ENCODE results near the gene DUSP19.

DUSP19 gene

GRCh38 chr2:183069174-183069573 is 9.4 kb upstream of the DUSP19 start:
- no peak for DNase-seq

DNA sequence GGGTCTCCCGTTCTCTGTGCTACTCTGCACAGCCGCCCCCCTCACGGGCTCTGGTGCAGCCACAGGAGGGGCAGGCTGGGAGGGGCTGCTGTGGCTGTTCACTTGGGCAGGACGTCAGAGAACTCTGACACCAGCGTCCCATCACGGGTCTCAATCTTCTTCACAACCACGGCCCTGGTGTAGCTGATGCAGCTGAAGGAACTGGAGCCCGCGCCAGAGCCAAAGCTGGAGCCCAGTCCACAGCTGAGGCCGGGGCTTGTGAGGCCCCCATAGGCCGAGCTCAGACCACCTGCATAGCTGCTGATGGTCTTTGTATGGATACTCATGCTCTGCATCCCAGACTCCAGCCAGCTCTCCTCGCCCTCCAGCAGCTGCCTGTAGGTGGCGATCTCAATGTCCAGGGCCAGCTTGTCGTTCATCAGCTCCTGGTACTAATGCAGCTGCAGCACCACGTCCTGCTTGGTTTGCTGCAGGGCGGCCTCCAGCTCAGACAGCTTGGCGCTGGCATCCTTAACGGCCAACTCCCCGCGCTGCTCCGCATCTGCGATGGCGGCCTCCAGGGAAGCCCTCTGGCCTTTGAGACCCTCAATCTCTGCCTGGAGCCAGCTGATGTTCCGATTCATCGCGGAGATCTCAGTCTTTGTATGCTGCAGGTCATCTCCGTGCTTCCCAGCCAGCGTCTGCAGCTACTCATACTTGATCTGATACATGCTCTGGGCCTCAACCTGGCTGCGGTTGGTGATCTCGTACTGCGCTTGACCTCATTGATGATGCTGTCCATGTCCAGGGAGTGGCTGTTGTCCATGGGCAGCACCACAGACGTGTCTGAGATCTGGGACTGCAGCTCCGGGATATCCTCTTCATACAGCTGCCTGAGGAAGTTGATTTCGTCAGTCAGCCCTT is 7.4 kb upstream of the DUSP19 start:
- no peak for DNase-seq

DNA sequence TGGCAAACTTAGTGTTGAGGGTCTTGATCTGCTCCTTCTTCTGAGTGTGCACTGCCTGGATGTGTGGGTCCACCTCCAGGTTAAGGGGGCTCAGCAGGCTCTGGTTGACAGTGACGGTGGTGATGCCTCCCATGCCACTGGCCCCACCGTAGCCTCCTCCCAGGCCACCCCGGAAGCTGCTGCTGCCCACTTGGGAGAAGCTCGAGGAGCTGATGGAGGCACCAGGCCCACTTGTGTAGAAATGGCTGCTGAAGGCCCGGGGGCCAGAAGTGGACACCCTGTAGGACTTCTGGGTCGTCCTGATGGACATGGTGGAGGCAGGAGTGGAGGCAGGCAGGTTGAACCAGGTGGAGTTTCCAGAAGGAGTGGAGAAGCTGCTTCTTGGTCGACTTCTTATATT is 6.4 kb upstream of the DUSP19 start:
- no peak for DNase-seq

DNA sequence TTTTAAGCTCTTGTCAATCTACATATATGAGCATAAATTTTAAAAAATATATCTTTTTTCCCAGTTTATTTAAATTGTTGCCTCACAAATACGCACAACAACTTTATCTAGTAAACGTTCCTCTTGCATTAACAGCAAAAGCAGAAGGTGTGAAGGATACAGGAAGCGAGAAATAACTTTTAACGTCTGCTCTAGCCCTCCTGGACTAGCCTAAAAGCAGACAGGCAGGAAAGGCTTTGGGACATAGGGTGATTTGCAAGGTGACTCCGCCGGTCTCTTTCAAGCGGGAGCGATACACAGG is 434 bp upstream of the DUSP19 start:
- no peak for DNase-seq

DNA sequence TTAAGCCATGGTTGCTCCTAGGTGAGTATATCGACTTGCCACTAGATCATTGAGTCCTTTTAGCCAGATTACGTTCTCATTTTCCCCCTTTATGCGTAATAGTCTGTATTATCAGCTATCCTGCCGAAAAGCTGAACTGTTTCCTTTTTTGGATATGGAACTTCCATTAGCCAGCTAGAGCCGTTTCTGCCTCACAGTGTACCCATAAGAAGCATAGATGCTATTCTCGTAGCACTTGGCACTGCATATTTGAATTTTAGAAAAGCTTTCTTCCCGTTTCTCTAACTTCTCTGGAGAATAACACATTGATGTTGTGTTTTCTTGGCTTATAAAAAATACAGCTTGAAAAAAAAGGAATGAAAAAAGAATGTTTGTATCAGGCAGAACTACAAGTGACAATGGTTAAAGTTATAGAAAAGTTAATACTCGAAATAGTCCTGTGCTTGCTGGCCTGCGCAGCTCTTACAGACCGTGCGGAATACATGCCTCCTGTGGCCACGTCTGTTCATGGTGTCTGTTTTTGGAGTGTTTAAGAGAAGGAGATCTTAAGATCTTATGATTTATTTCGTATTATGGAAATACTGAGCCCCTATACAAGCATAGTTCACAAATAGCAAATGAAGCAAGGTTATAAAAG is 710 bp downstream of the DUSP19 start:
- no peak for DNase-seq

DNA sequence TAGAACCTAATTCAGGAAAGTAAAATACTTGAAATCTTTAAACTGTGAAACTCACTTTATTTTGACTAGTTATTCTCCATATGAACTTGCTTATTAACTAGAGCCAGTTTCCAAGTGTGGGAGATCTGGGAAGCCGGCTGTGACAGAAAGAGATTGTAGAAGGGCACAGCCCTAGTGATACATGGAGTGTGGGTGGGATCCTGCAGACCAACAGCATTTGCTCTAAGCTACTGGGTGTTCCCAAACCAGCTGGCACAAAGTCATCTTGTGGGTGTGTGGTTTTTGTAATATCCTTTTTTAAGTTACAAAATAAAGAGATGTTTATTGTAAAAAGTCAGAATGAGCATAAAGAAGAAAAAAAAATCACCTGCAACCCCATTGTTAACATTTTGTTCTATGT is 3.4 kb downstream of the DUSP19 start:
- DNase-seq, result no peak

DNA sequence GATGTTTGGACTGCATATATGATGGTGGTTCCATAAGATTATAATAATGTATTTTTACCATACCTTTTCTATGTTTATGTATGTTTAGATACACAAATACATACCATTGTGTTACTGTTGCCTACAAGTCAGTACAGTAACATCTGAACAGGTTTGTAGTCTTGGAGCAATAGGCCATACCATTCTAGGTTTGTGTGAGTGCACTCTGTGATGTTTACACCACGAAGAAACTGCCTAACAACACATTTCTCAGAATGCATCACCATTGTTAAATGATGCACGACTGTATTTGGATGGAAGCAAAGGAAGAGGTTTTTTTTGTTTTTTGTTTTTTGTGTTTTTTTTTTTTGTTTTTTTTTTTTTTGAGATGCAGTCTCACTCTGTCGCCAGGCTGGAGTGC is 9.5 kb downstream of the DUSP19 start:
- no peak for DNase-seq

DNA sequence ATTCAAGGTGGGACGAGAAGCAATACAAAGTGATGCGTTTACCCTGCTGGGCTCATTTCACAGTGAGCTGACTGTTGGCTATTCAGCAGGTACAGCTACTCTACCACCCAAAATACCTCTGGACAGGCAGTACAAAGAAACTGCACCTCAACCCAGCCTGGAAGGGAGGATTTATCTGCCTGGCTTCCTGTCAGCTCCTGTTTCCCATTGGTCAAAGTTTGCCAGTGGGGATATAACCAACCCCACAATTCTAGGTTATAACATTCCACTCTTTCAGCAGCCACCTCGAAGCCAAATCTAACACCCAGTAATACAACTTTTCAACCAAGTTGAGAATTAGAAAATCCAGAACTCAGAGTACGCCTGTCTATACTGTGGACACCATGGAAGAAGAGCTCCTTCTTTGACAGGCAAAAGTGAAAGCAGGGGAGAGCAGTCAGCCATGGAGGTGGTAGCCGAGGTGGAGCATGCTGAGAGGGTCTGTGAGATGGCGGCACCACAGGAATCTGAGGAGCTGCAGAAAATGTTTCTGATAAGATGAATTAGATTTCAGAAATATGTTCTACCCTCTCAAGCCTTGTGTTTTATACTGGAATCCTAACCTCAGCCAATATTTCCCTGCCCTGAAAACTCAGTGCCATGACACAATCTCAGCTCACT is 10.8 kb downstream of the DUSP19 start:
- no peak for DNase-seq

DNA sequence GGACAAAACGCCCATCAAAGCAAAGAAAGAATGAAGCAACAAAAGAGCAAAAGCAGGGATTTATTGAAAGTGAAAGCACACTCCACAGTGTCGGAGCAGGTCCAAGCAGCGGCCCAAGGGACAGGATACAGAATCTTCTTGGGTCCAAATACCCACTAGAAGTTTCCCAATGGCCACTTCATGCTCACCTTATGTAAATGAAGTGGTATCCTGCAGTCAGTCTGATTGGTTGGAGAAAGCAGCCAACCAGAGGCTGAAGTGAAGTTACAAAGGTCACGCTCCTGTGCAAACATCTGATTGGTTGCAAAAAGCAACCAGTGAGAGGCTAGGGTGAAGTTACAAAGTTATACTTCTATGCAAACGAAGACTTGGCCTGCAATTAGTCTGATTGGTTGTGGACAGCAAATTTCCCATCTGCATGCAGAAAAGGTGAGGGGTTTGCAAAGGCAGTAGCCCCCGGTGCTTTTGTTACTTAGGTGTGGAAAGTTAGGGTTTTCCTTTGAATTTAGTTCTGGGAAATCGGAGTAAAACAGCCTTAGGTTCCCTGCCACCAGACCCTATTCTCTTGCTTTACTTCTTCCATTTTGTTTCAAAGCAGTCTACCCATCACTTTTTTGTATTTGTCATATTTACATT is 12.9 kb downstream of the DUSP19 start:
- DNase-seq, result no peak

DNA sequence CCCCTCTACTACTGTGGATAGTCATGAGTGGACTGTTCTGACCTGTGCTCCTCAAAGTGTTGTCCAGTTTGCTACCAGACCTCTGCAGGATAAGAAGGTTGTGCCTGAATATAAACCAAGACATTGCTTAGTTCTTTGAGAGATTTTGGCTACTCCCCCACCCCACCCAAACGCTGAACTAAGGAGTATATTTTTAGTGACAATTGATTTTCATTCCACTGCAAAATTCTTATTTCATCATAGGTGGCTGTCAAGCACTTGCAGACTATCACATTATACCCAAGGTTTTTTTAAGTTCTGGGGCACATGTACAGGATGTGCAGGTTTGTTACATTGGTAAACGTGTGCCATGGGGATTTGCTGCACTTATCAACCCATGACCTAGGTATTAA is 13.4 kb downstream of the DUSP19 start:
- DNase-seq, result no peak

DNA sequence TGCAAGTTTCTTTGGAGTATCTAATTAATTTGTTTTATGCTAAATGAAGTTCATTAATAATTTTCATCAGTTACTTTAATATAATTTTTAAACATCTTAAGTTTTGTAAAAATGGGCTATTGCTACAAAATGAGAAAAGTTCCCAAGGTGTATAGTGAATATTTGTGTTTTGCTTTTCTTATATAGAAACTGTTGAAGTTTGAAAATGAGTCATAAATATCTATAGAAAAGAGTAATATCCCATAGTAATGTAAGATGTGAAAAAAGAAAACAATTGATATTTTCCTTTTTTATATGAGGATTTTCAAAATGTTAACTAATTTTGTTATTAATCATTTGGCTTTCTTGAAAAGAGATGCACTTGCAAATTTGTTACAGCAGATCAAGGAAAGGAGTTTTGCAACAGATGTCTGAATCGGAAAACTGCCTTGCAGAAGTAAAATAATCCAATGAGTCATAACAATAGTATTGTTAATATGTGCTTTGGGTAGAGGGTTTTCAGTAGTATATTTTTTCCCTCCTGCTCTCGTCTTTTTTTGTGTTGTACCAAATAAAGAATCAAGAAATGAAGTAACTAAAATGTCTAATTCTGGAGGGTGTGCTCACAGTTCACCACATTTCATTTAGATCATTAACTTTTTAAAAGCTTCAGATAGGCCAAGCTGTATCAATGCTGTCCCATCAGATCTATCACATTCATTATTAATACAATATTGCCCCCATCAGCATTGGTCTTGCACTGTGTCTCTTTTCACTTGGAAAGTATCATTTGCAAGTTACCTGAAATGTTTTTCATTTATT is 15.5 kb downstream of the DUSP19 start:
- no peak for DNase-seq

- no peak for DNase-seq
These were observed 27.0 kb downstream of the DUSP19 start for GRCh38 chr2:183105402-183106134.

GRCh38 chr2:183112577-183112976 is 34.0 kb downstream of the DUSP19 start:
- no peak for DNase-seq

GRCh38 chr2:183113630-183114029 is 35.1 kb downstream of the DUSP19 start:
- no peak for DNase-seq

DNA sequence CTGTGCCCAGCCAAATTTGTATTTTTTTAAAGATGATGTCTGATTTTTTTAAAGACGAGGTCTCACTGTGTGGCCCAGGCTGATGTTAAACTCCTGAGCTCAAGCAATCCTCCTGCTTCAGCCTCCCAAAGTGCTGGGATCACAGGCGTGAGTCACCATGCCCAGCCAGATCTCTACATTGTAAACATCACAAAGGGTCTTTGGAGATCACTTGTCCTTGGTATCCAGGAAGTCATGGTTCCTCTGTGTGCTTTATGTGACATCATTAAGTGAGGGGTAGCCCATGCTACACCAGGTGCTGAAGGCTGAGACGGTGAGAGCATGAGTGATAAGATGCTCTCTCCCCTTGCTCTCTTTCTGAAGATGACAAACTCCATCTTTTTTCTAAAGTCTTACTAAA is 38.7 kb downstream of the DUSP19 start:
- DNase-seq, result no peak

DNA sequence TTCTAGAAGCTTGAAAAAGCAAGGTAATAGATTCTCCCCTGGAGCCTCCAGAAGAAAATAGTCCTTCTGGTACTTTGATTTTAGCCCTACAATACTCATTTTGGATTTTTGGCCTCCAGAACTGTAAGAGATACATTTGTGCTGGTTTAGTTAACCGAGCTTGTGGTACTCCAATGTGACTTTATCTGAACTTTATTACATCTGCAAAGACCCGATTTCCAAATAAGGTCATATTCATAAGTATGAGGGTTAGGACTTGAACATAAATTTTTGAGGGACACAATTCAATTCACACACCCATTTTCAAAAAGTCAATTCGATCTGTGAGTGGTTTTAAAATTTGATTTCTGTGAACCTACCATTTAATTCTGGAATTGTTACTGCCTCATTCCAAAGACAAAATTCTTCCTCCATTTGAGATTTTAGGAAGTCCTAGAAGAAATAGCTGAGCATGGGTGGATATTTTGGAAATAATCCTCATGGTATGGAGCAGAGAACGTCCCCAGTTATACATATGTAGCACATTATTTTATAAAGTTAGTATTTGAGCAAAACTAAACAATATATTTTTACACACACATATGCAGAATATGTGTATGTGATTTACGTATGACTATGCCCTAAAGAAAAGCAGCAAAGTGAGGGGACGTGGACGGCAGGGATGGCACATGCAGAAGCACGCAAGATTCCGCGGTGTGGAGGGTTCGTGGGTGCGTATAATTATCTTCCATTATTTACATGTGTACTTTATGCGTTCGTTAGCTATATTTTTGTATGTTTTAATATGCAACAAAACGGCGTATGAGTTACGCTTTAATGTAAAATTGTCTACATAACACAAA is 44.8 kb downstream of the DUSP19 start:
- DNase-seq, result no peak

DNA sequence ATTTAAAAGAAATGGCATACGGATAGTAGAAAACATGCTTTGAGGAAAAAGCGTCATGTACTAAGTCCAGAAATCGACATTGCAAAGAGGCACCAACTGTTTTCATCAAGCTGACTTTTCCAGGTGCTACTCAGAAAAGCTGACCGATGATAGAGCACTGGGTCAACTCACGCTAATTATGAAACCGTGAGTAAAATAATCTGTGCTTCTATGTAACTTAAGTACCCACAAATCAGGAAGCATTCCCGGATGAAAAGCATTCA is 45.3 kb downstream of the DUSP19 start:
- no peak for DNase-seq

DNA sequence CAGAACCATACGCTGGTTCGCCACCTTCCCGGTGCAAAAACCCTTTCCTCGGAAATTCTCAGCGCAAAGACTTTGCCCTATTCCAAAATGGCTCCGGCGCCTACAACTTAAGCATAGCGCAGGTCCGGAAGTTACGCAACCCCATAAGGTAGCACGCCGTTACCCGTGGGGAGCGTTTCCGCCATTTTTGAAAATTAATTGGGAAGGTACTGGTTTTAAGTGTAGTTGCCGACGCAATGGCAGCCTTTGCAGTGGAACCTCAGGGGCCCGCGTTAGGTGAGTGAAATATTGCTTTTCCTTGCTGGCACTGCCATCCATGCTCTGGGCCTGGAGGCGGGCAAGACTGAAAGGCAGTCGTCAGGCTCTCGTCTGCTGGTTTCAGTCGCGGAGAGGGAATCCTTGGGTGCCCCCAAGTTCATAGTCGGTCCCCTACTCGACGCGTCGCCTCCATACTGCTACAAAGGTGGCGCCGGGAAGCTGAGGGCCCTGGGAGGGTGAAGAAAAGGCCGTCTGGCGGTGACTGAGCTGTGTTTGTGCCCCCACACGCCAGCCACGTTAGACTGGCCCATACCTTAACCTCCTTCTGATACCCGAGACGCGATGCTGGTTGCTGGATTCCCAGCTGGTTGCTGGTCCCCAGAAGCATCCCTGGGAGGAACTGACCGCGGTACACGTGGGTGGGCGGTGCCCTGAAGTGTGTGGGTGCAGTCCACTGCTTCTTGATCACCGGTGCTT is 45.8 kb downstream of the DUSP19 start, which contains the start of gene NUP35:
Gene NUP35, plus strand, starts transcription at position 222 of the 735 bp plus-strand sequence. Its CDS starts 15 bp downstream, at position 237.
- peak; percentile 78 for DNase-seq

DNA sequence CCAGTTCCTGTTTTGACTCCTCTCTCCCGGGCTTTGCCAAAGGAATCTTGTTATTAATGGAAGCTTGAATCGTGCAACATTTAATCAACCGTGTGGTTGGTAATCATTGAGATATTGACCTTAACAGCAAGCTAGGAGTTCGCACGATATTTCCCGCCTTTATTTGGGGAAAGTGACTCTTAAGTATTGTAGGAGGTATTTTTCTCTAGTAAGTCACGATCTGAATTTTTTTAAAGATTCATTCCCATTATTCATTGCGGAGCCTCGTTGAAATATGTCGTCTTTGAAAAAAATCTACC is 46.4 kb downstream of the DUSP19 start:
- DNase-seq, result no peak

DNA sequence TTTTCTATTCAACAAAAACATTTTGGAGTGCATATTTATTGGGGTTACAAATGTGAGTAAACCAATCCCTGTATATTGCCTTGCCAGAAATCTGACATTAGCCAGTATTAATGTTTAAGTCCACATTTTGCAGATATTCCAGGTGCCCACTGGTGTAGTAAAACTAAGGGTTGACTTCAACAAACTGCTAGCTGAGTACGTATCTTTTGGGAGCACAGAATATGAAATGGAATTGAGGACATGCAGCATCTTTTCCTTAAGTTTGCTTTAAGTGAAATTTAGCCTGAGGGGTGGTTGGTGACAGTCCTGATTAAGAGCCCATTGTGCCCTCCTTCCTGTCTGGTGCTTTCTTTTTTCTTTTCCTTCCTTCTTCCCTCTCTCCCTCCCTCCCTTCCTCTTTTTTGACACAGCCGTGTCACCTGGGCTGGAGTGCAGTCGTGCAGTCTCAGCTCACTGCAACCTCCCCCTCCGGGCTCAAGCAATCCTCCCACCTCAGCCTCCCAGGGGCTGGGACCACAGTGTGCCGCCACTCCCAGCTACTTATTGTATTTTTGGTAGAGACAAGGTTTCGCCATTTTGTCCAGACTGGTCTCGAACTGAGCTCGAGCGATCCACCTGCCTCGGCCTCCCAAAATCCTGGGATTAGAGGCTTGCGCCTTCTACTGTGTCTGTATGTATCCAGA is 47.3 kb downstream of the DUSP19 start:
- no peak for DNase-seq
